AG04450 (cell line): ENCODE results near the gene INSYN2B. TPM values are rescaled to one million over a fixed set of nuclear protein-coding genes. Genes with fewer than 3 reads are reported as not detected.

ENCODE experiments used
- CTCF ChIA-PET: fragments of 300-600, 350-600 bp; formaldehyde crosslinking; extraction: SDS; loops from one replicate; lab custom pipeline; 2022; ENCODE audit warnings: antibody characterized with exemption, inconsistent platforms; lab: Charles Lee
- POLR2A ChIA-PET: fragments of 350-600 bp; formaldehyde crosslinking; extraction: SDS; loops from one replicate; lab custom pipeline; 2021; ENCODE audit warnings: antibody characterized with exemption, inconsistent platforms; lab: Yijun Ruan, JAX
- DNase-seq: peaks from one replicate; pipeline ENCODE4 v3.0.0-alpha.2; 2011; ENCODE audit warnings: low read depth, low spot score
- H3K27ac ChIP-seq: one replicate; pipeline ENCODE4 v1.5.1; 2012; ENCODE audit warnings: low read depth, low read length, control low read depth
- H3K27me3 ChIP-seq: one replicate; pipeline ENCODE4 v1.6.0; 2012; ENCODE audit warnings: low read length; ENCODE audit not compliant: control insufficient read depth, insufficient read depth
- H3K4me3 ChIP-seq: 2 replicates; pipeline ENCODE4 v1.5.1; 2011; ENCODE audit warnings: mild to moderate bottlenecking, low read depth, low read length, control low read depth
- H3K9me3 ChIP-seq: 2 replicates; pipeline ENCODE4 v1.5.1; 2012; ENCODE audit warnings: low read length; ENCODE audit not compliant: control insufficient read depth, insufficient read depth
- CTCF ChIP-seq: IDR thresholded peaks from 2 replicates; pipeline ENCODE4 v1.5.1; 2011; ENCODE audit warnings: low read depth, low read length, control low read depth, inconsistent platforms
- polyA plus RNA-seq: library from polyadenylated mRNA; depleted of rRNA; stranded (reverse); fragments of >200 nt; gene quantifications from 2 replicates; pipeline ENCODE4 v1.2.3, GENCODE V29; 2011

Gene INSYN2B
- polyA plus RNA-seq, 1 experiment: 6.8 TPM

GRCh38 chr5:170012622-170013021 is 32.3 kb upstream of the INSYN2B start:
- POLR2A ChIA-PET: no interaction called here
- DNase-seq: no peak
- H3K27me3 ChIP-seq: peaks cover 14% of the 10 kb centered on the region
- no peak overlapping the region for H3K4me3 ChIP-seq
- H3K9me3 ChIP-seq: no peaks in the 10 kb centered on the region
- TF ChIP-seq CTCF: no peak
- H3K27ac ChIP-seq: no peak overlapping the region
- CTCF ChIA-PET: no interaction called here

- no peak overlapping the region for H3K27ac ChIP-seq
- POLR2A ChIA-PET: no interaction called here
- no peak for TF ChIP-seq CTCF
- no peak overlapping the region for H3K4me3 ChIP-seq
- H3K27me3 ChIP-seq: peaks cover 11% of the 10 kb centered on the region
- H3K9me3 ChIP-seq: no peaks in the 10 kb centered on the region
- DNase-seq: no peak
- CTCF ChIA-PET: interaction anchor here (1.1 kb wide), 1 partner anchor 12 kb away, joined by 3 read pairs; no protein-coding TSS in a partner anchor
These were observed 31.5 kb upstream of the INSYN2B start for GRCh38 chr5:170011751-170012150.

- CTCF ChIA-PET: no interaction called here
- Histone ChIP-seq H3K9me3 (no peaks in the 10 kb centered on the region), H3K27me3 (peaks cover 10% of the 10 kb centered on the region), H3K27ac (no peak overlapping the region), H3K4me3 (no peak overlapping the region)
- no peak for DNase-seq
- TF ChIP-seq CTCF: no peak
- POLR2A ChIA-PET: no interaction called here
These were observed 30.3 kb upstream of the INSYN2B start for GRCh38 chr5:170010595-170010994.

- ChIA-PET POLR2A (no interaction called here), CTCF (no interaction called here)
- no peak overlapping the region for H3K27ac ChIP-seq
- no peak overlapping the region for H3K4me3 ChIP-seq
- peaks cover 3% of the 10 kb centered on the region for H3K27me3 ChIP-seq
- TF ChIP-seq CTCF: no peak
- DNase-seq: no peak
- no peaks in the 10 kb centered on the region for H3K9me3 ChIP-seq
These were observed 28.1 kb upstream of the INSYN2B start for GRCh38 chr5:170008376-170008775.

- DNase-seq: no peak
- no peaks in the 10 kb centered on the region for H3K9me3 ChIP-seq
- ChIA-PET POLR2A (no interaction called here), CTCF (interaction anchor here (0.6 to 1.2 kb wide), 2 partner anchors 304 to 1787 kb away, joined by 3 to 5 read pairs; no protein-coding TSS in a partner anchor)
- H3K27ac ChIP-seq: no peak overlapping the region
- H3K27me3 ChIP-seq: peaks cover 3% of the 10 kb centered on the region
- no peak overlapping the region for H3K4me3 ChIP-seq
- no peak for TF ChIP-seq CTCF
These were observed 25.7 kb upstream of the INSYN2B start for GRCh38 chr5:170006021-170006420.
